NCI-H1048 (cell line): ENCODE measurements around the gene RASSF5.

ENCODE experiments used
- DNase-seq: peaks from one replicate; lab custom pipeline; 2025; lab: John Stamatoyannopoulos, UW

The RASSF5 gene

DNA sequence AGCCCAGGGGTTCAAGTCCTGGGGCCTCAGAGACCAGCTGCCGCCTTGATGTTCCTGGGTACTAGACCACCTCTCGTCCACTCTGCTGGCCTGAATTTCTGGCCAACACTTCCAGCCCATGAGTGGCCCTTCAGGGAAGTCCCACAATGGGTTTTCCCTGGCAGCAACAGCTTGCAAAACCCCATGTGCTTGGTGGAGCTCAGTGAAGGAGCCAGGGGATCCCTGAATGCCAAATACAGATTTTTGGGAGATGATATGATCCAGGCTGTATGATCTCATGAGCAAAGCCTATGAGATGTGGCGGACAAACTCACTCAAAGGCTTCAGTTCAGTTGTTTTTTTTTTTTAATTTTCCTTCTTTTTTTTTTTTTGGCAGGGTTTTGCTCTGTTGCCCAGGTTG is 9.6 kb upstream of the RASSF5 start:
- DNase-seq = no peak

DNA sequence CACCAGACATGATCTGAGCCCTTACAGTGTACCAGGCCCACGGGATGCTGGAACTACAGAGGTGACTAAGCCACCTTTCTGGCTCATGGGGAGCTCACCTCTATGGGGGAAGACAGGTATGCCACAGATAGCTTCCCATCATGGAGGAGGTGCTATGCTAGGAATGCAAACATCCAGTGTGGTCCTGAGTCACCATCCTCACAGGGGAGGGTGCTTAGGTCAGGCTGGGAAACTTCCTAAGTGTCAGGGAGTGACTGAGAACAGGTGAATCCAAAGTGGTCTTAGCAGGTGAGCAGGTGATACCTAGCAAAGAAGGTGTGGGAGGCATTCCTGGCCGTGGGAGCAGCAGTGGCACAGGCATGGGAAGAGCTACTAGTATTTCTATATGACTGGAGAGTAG is 8.6 kb upstream of the RASSF5 start:
- DNase-seq = no peak

DNA sequence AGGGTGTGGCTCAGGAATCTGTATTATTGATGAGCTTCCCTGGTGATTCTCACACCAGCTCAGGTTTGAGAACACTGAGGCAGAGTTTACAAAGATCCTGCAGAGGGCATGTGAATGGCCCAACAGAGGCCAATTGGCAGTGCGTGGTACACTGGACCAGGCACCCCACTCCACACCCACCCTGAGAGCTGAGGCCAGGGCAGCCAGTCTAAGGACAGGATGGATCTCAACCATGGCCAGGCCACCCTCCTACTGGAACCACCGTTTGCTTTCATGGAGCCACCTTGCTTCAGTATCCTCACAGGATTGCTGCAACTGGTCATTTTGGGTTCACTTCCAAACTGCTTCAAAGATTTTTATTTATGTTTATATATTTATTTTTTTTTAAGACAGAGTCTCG is 7.3 kb upstream of the RASSF5 start:
- DNase-seq = no peak

DNA sequence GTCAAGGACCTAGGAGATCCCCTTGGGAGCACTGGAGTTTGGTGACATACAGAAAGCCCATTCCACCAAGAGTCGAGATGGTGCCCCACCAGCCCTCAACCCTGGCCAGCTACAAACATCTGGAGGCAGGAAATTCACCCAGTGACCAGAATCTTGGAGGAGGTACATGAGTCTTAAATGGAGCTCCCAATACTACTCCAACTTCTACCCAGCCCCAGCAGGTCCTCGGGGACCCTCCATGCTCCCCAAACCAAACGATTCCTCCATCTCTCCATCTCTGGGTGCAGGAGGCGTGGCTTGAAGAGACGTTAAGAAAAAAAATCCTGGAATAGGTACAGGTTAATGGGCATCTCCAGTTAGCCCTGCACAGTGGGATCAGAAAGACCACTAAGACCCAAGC is 5.5 kb upstream of the RASSF5 start:
- DNase-seq = no peak

DNA sequence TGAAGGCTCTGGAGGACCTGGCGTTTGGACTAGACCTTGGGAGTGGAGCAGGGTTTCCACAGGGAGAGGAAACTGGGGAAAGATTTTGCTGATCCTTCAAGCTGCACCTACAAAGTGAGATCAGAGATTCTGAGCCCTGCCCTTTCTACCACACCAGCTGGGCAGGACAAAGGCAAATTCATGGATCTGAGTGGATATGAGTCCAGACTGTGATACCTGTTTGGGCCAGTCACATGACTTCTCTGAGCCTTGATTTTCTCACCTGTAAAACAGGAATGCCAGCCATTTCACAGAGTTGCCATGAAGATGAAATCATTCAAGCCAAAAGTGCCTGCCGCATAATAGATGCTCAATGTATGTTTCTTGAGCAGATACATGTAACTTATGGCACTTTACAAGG is 4.9 kb upstream of the RASSF5 start:
- DNase-seq = no peak

DNA sequence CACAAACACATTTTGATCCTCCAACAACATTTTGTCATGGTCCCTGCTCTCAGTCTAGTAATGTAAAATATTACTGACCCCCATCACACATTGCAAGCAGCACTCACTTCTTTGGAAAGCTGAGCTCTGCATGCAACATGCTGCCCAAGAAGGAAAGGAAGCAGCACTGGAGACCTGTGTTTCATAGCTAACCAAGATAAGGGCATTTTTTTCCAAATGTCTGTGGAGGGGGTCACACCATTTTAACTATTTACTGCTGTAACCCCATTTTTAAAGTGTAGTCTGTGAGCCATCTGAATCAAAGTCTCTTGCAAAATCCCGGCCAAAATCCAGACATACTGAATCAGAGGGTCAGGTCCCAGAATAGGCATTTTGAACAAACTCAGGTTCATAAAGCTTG is 4.5 kb upstream of the RASSF5 start:
- DNase-seq = no peak

DNA sequence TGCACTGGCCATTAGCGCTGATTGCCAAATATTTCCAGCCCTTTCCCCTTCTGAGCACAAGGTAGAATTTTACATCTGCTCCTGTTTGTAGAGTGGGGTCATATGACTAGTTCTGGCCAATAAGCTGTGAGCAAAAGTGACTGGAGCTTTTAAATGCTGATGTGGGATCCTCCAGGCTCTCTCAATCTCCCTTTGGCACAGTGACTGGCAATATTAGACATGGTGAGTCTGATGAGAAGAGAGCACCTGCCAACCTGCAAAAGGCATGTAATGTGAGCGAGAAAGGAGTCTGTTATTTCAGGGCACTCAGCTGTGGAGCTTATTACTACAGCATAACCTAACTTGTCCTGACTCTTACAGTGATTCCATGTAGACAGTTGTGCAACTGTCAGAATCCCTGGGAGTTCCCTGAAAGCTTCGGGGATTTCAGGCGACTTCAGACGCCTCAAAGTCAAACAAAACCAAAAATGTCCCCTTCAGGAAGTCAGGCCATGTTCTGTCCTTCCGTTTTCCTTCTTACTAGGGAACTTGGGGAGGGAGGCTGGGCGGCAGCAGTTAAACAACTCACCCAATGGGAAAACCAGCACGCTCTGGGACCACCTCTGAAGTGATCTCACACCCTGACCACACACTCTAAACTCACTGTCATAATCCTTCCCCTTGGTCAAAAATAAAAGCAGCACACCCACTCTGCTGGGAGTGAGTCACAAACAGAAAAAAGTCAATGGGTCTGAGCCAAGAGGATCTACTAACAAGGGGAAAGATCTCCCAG is 3.6 kb upstream of the RASSF5 start:
- DNase-seq = no peak

DNA sequence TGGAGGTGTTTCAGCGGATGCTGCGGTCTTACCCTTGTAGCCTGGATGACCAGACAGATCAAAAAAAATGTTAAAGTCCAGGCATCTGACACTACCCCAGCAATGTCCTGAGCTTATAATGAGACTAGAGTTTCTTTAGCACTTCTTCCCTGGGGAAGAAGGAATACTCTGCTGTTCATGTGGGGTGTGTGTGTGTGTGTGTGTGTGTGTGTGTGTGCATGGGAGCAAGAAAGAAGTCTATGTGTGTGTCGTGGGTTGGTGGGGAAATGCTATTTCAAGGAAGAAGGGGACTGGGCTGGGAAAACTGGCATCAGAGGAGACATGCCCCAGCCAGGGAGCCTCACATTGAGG is 3.0 kb upstream of the RASSF5 start:
- no peak for DNase-seq

DNA sequence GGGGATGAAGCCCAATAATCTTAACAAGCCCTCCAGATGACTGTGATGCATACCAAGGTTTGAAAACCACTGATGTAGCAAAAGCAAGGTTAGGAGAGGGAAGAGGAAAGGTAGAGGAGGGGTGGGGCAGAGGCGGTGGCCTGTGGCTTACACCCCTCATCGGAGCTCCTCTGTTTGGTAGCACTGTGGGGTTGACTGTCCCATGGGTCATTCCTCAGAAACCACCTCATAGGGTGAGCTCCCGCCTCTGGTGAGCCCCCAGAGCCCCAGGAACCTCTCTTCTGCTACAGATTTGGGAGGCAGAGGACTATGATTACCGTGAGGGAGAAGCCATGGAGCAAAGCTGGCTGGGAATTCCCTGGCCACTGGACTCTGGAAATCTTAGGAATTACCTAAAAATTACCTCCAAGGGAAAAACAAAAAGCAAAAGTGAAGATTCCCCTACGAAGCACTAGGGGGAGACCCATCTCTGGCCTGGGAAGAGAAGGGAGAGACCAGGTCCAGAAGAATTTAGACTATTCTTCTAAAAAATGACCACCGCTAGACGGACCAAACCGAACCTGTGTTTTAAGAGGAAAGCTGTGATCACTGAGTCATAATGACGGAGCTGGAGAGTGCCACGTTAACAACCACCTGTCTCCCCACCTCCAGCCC is 1.5 kb upstream of the RASSF5 start:
- no peak for DNase-seq

DNA sequence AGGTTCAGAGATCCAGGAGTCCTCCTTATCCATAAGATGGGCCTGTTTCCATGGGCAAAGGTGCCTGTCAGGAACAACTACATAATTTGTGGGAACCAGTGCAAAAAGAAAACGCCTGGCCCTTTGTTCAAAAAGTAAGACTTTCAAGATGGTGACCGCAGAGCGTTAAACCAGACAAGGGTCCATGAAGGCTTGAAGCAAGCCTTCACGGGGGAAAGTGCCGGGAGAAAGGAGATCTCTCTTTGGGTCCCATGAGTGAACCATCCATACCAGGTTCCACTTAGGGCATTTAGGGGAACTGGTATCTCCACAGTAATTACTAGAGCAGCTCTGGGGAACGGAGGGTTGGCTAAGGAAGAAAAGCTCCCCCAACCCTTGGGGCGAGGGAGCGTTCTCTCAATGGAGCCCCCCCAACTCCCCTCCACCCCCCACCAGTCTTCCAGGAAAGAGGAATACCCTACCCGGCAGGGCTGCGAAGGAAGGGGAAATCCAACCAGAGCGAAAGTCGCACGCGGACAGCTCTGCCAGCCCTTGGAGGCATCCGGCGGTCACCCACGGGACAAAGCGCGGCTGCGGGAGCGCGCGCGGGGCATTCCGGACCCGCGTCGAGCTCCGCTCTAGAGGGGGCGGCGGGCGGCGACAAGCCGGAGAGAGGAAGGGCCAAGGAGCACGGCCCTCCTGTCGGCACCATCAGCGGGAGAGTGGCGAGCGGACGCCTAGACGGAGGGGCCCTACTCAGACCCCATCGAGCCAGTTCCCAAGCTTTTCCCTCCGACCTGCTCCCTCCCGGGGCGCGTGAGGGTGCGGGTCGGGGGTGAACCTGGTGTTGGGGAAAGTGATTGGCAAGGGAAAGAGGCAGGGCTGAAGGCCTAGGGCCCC is 687 bp upstream of the RASSF5 start:
- no peak for DNase-seq

DNA sequence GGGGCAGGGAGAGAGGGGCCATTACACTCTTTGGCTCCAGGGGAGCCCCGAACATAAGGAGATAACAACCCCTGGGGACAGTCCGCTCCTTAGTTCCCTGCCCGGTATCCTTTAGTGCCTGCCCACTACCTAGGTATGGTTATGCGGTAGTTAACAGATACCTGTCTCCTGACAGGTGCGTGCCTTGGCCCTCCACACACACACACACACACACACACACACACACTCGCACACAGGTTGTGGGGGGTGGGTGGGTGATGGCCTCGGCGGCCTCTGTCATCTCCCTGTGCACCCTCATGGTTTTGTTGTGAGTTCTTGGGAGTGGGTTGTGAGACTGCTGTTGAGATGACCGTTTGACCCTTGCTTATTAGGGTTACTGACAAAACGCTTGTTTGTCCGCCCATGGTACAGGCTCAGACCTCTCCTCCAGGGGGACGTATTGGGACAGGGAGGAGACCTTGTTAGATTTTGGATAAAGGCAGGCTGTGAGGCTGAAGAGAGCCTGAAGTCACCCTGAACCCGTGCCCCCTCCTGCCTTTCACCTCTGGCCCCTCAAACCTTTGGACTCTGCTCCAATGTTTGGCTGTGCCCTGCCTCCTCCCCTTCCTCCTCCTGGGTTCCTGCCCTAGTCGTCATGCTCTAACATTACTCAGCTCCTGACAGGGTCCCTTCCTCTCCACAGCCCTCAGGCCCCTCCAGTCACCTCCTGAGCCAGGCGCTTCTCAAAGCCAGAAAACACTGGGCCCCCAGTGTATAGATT is 979 bp downstream of the RASSF5 start:
- no peak for DNase-seq

DNA sequence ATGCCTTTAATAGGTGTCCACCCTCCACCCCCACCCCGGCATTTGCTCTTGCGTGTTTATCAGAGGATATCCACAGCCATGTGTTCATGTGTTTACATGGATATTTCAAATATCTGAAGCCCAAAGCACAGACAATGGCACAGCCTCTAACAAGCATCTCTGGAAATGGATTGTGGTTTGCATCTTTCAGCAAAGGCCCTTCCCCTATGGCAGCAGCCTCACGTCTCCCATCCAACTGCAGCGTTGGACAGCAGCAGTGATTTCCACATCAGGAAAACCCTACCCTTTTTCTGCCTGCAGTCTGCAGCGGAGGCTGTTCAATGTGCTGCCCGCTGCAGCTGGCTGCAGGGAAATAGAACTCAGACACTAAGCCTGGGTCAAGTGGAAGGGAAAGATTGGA is 1.6 kb downstream of the RASSF5 start:
- no peak for DNase-seq

DNA sequence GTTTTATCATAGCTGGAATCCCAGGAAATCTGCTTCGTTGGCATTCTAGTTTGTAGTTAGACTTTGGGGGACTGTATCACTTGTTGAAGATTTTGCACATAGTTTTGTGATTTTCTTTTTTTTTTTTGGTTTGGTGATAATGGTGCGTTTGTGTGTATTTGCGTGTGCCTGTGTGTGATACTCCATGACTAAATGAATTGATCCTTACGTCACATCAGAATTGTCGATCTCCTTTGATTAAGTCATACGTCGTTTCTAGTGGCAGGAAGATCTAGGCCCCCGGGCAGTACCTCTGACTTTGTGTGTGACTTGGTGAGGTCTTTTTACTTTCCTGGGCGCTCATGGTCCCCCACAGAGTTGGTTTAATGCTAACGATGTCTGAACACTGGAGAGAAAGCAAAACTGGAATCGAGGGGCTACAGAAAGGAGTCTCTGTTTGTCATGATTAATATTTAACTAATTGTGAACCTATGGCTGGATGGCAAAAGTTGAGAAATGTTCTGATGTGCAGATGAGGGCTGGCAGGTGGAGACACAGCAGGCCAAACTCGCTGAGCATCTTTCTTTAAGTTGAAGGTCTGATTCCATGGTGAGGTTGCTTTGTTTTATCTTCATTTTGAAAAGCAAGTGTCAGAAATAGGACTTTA is 2.4 kb downstream of the RASSF5 start:
- DNase-seq = no peak

DNA sequence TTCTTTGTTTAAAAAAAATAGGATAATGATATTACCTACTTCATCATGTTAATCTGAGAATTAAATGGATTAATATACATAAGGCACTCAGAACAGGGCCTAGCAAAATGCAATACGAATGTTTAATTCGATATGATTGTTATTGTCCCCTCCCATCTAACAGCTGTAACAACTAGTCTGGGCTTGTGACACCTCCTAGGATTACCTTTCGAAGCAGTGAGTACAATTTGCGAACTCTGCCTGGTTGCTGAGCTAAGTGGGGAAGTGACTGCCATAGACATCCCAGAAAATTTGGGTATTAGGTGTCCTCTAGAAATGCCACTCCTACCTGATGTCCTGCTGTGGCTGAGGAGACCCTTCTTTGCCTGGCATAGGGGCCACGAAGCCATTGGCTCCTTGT is 3.0 kb downstream of the RASSF5 start:
- no peak for DNase-seq

DNA sequence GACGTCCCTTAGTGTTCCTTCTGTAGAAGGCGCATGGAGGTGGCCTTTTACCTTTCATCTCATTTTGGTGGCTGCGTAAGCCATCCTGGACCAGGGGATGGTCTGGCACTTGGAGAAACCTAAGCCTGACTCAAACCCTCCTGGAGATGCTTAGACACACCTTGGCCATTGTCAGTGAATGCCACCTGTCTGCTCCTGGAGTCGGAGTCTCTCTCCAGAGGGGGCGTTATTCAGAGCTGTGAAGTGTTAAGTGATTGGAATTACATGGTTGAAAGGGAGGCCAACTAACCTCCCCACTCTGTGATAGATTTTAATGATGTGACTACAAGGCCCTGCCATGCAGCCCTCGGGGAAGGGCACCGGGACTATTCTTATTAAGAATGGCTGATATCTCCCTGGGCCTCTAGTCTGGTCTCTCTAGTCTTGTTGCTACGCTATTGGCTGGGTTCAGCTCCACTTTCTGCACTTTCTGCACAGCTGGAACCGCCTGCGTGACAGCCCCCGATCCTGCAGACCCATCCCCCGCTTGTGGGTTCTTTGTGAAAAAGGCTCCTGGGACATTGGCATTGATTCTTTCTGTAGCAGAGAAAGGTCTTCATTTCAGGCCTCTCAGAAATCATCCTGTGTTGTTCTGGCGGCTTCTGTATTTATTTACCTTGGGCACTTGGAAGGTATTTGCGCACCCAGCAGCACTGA is 4.2 kb downstream of the RASSF5 start:
- no peak for DNase-seq

DNA sequence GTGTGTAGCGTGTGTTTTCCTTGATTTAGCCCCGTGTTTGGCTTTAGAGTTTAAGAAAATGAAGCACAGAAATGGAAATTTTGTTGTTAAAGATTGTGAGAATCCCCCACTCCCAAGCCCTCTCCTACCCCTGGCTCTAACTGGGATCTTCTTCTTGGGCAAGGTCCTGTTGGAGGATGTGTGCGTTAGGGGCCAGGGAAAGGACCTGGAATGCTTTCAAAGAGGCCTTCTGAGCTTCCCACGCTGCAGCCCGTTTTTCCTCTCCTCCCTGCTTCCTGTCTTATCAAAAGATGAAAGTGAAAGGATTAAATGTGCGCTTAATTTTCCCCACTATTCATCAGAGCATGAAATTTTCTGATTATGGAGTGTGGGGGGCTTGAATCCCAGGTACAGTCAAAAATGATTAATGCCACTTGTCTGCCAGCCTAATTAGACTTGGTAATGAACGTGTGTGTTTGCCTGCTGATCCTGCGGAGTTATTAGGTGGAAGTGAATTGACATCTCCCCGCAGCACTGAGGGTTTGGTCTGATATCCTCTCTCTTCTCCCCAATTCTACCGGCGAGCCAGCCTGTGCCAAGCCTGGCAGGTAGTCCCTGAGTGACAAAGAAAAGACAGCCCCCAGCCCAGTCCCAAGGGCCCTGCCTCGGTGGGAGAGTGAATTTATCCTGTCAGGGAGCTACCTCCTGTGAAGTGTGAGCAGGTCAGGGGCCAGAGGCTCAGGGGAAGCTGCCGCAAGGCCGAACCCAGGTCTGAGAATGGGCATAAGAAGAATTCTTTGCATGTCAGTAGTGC is 4.9 kb downstream of the RASSF5 start:
- DNase-seq = no peak

DNA sequence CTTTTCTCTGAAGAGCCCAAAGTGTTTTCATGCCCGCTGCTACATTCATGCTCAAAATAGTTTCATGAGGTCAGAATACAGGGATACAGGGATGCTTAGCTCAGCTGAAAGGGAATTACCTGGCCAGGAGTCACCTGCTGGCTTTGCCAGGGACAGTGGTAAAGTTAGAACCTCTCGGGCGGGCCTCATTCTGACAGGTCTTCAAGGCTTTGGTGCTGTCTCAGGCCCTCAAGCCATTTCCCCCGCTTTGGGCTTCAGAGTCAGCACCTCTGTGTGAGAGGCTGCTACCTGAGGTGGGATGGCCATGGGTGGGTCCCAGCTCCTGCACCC is 5.5 kb downstream of the RASSF5 start:
- DNase-seq = no peak

DNA sequence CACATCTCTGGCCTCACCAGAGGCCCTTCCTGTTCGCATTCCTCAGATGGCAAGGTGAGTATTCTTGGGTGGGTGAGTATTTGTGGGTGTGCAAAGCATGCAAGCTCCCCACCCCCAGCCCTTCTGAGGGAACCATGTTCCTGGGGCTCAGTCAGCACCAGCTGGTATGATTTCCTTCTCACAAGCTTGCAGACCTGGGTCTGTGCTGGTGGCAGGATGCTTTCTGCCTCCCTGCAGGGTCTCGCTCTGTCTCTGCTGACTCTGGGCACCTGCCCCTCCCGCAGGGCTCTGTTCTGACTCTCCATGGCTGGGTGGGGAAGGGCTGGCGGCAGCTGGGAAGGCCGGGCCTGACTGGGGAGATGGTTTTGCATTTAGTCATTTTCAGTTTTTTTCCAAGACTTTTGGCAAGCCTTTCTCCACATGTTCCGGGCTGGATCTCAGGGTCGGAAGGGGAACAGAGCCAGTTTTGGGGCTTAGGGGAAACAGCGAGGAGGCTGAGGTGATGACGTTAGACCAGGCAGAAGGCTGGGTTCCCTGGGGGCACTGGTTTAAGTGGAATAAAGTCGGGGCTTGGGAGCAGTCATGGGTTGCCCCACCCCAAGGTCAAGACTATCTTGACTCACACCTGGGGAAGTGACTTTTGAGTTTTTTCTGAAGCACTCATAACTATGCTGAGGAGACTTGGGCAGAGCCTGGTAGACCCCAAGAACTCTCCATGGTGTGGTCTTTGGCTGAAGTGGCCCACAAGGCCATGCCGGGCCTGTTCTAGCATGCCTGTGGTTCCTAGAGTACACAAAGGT is 6.2 kb downstream of the RASSF5 start:
- no peak for DNase-seq

DNA sequence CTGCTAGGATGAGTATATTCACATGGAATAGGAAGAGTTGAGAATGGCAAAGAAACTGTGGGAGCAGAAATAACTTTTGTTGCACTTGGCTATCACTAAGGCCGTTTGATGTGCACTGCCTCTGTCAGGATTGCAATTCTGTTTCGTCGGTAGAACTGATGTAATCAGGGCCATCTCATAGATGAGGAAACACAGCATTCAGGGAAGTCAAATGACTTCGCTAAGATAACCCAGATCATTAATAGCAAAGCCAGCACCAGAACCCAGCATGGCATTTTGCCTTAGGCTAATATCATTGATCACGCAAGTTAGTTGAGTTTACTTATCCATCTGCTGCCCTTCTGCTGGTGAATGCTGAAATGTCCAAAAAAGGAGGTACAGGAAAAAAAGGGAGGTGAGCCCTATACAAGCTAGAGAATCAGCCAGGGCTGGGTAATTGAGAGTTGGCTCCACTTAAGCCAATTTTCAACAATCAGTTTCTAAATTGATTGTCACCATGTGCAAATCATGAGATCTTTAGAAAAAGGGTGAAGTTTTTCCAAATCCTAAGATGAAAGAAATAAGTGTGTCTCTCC is 7.6 kb downstream of the RASSF5 start:
- no peak for DNase-seq

DNA sequence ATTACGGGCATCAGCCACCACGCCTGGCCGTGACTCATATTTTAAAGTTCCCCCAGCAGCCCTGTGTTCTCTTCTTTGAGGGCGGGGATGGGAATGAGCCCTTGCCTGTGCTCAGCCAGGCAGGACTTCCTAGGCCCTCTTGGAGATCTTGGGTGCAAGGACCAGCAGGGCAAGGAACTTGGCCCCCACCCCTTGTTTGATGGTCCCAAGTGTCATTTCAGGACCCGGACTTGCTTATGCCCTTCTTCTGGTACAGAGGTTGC is 9.3 kb downstream of the RASSF5 start:
- DNase-seq = no peak
